Activated CD4-positive, alpha-beta memory T cell treated with anti-CD3 and anti-CD28 coated beads, Interleukin-2, amount 10 ng/mL, durations not matched to agents 7 days and 5 days (primary cell): Measurements from ENCODE around the gene MYOM1. TPM values are rescaled to one million over a fixed set of nuclear protein-coding genes. Genes with fewer than 3 reads are reported as not detected.
A peak's percentile ranks its signal among the peaks of the same experiment; 100 is the strongest.

ENCODE experiments used
- CTCF ChIA-PET: fragments of 350-600 bp; sonication (Branson Sonifier 250); formaldehyde crosslinking; loops from one replicate; lab custom pipeline; 2021; ENCODE audit warnings: antibody characterized with exemption, inconsistent platforms; lab: Charles Lee
- POLR2A ChIA-PET: fragments of 350-600 bp; sonication (Branson Sonifier 250); formaldehyde crosslinking; loops from one replicate; lab custom pipeline; 2021; ENCODE audit warnings: antibody characterized with exemption; lab: Charles Lee
- DNase-seq: peaks from one replicate; pipeline ENCODE4 v3.0.0-alpha.2; 2020
- H3K27ac Mint-ChIP-seq: one replicate; pipeline ENCODE4 v1.8.0; 2021; ENCODE audit warnings: mild to moderate bottlenecking, mixed read lengths
- H3K27me3 Mint-ChIP-seq: one replicate; pipeline ENCODE4 v1.8.0; 2021; ENCODE audit warnings: mixed read lengths
- H3K36me3 Mint-ChIP-seq: one replicate; pipeline ENCODE4 v1.8.0; 2021; ENCODE audit warnings: low read depth, mixed read lengths
- H3K4me1 Mint-ChIP-seq: one replicate; pipeline ENCODE4 v1.8.0; 2021; ENCODE audit warnings: mixed read lengths
- H3K4me3 Mint-ChIP-seq: one replicate; pipeline ENCODE4 v1.8.0; 2021; ENCODE audit warnings: mild to moderate bottlenecking, mixed read lengths
- H3K9me3 Mint-ChIP-seq: one replicate; pipeline ENCODE4 v1.8.0; 2021; ENCODE audit warnings: mixed read lengths
- total RNA-seq, 2 experiments: library from RNA; stranded (reverse); gene quantifications; one replicate each; pipeline ENCODE4 v1.2.3, GENCODE V29; 2021

The MYOM1 gene
- total RNA-seq, 2 experiments from 2014 or later, result 1.7 to 2.4 TPM

GRCh38 chr18:3048820-3049349 is 170.9 kb downstream of the MYOM1 start:
- DNase-seq, result no peak
- H3K27me3 Mint-ChIP-seq, result no peaks in the 10 kb centered on the region
- ChIA-PET CTCF (interaction anchor here (1.2 kb wide), 1 partner anchor 14 kb away, joined by 3 read pairs; no protein-coding TSS in a partner anchor), POLR2A (interaction anchor here (0.6 to 0.9 kb wide), 2 partner anchors 8 to 10 kb away, joined by 3 read pairs; no protein-coding TSS in a partner anchor)
- peaks cover 12% of the 10 kb centered on the region for H3K36me3 Mint-ChIP-seq
- H3K9me3 Mint-ChIP-seq, result peaks cover 8% of the 10 kb centered on the region
- H3K4me3 Mint-ChIP-seq, result no peak overlapping the region
- peaks cover 36% of the 10 kb centered on the region for H3K4me1 Mint-ChIP-seq
- no peak overlapping the region for H3K27ac Mint-ChIP-seq

GRCh38 chr18:3048121-3048520 is 171.6 kb downstream of the MYOM1 start:
- POLR2A ChIA-PET, result interaction anchor here (0.9 kb wide), 1 partner anchor 9 kb away, joined by 3 read pairs; no protein-coding TSS in a partner anchor
- CTCF ChIA-PET, result no interaction called here
- Mint-ChIP-seq H3K27me3 (no peaks in the 10 kb centered on the region), H3K36me3 (peaks cover 6% of the 10 kb centered on the region), H3K27ac (no peak overlapping the region), H3K9me3 (peaks cover 2% of the 10 kb centered on the region), H3K4me1 (peaks cover 30% of the 10 kb centered on the region), H3K4me3 (no peak overlapping the region)
- no peak for DNase-seq

GRCh38 chr18:3046216-3046808 is 173.5 kb downstream of the MYOM1 start:
- Mint-ChIP-seq H3K9me3 (no peaks in the 10 kb centered on the region), H3K27me3 (no peaks in the 10 kb centered on the region), H3K4me3 (no peak overlapping the region), H3K4me1 (peaks cover 17% of the 10 kb centered on the region), H3K36me3 (no peaks in the 10 kb centered on the region), H3K27ac (peak overlapping the region; percentile 45)
- DNase-seq, result no peak
- ChIA-PET CTCF (interaction anchor here (0.8 to 3.5 kb wide), 3 partner anchors 10 to 61 kb away, joined by 3 to 11 read pairs (median 4); no protein-coding TSS in a partner anchor), POLR2A (interaction anchor here (1.1 to 3.0 kb wide), 2 partner anchors 11 to 15 kb away, joined by 3 to 17 read pairs; no protein-coding TSS in a partner anchor)

- POLR2A ChIA-PET, result interaction anchor here (0.7 to 3.0 kb wide), 2 partner anchors 16 to 30 kb away, joined by 3 to 17 read pairs; no protein-coding TSS in a partner anchor
- no peak overlapping the region for H3K4me3 Mint-ChIP-seq
- H3K9me3 Mint-ChIP-seq, result no peaks in the 10 kb centered on the region
- no peaks in the 10 kb centered on the region for H3K27me3 Mint-ChIP-seq
- no peak overlapping the region for H3K27ac Mint-ChIP-seq
- DNase-seq, result no peak
- H3K36me3 Mint-ChIP-seq, result no peaks in the 10 kb centered on the region
- CTCF ChIA-PET, result interaction anchor here (3.5 kb wide), 1 partner anchor 17 kb away, joined by 11 read pairs; no protein-coding TSS in a partner anchor
- peaks cover 18% of the 10 kb centered on the region for H3K4me1 Mint-ChIP-seq
Observed at GRCh38 chr18:3044931-3045698, 174.7 kb downstream of the MYOM1 start.

GRCh38 chr18:3042379-3042778 is 177.4 kb downstream of the MYOM1 start:
- Mint-ChIP-seq H3K9me3 (no peaks in the 10 kb centered on the region), H3K4me1 (peaks cover 31% of the 10 kb centered on the region), H3K27ac (no peak overlapping the region), H3K27me3 (no peaks in the 10 kb centered on the region), H3K4me3 (no peak overlapping the region), H3K36me3 (no peaks in the 10 kb centered on the region)
- no peak for DNase-seq
- POLR2A ChIA-PET, result no interaction called here
- CTCF ChIA-PET, result no interaction called here

- Mint-ChIP-seq H3K27ac (no peak overlapping the region), H3K9me3 (no peaks in the 10 kb centered on the region)
Observed at GRCh38 chr18:3041843-3042242, 177.9 kb downstream of the MYOM1 start.

GRCh38 chr18:3040881-3041280 is 178.9 kb downstream of the MYOM1 start:
- no peak for DNase-seq
- Mint-ChIP-seq H3K36me3 (no peaks in the 10 kb centered on the region), H3K27ac (no peak overlapping the region), H3K4me1 (peaks cover 29% of the 10 kb centered on the region), H3K9me3 (no peaks in the 10 kb centered on the region), H3K27me3 (no peaks in the 10 kb centered on the region), H3K4me3 (no peak overlapping the region)
- ChIA-PET POLR2A (interaction anchor here (1.0 kb wide), 1 partner anchor 21 kb away, joined by 4 read pairs; no protein-coding TSS in a partner anchor), CTCF (interaction anchor here (1.8 kb wide), 1 partner anchor 22 kb away, joined by 5 read pairs; no protein-coding TSS in a partner anchor)

More at GRCh38 chr18:3041843-3042242, 177.9 kb downstream of the MYOM1 start:
- Mint-ChIP-seq H3K27me3 (no peaks in the 10 kb centered on the region), H3K4me1 (peaks cover 32% of the 10 kb centered on the region), H3K36me3 (no peaks in the 10 kb centered on the region), H3K4me3 (no peak overlapping the region)
- CTCF ChIA-PET, result interaction anchor here (0.9 kb wide), 1 partner anchor 48 kb away, joined by 4 read pairs; no protein-coding TSS in a partner anchor
- no peak for DNase-seq
- POLR2A ChIA-PET, result interaction anchor here (1.0 kb wide), 1 partner anchor 20 kb away, joined by 4 read pairs; no protein-coding TSS in a partner anchor

- peaks cover 29% of the 10 kb centered on the region for H3K4me1 Mint-ChIP-seq
- no peak overlapping the region for H3K27ac Mint-ChIP-seq
- ChIA-PET POLR2A (no interaction called here), CTCF (interaction anchor here (1.8 kb wide), 1 partner anchor 22 kb away, joined by 5 read pairs; no protein-coding TSS in a partner anchor)
- no peaks in the 10 kb centered on the region for H3K9me3 Mint-ChIP-seq
- no peaks in the 10 kb centered on the region for H3K27me3 Mint-ChIP-seq
- H3K4me3 Mint-ChIP-seq, result no peak overlapping the region
- H3K36me3 Mint-ChIP-seq, result no peaks in the 10 kb centered on the region
- no peak for DNase-seq
Observed at GRCh38 chr18:3040173-3040572, 179.6 kb downstream of the MYOM1 start.

GRCh38 chr18:3037423-3037915 is 182.3 kb downstream of the MYOM1 start:
- no peak overlapping the region for H3K4me3 Mint-ChIP-seq
- peak; percentile 49 for DNase-seq
- ChIA-PET POLR2A (interaction anchor here (1.1 to 3.3 kb wide), 4 partner anchors 21 to 210 kb away, joined by 3 to 21 read pairs (median 7); partner anchors contain the start of gene MYL12A), CTCF (interaction anchor here (0.7 to 2.5 kb wide), 9 partner anchors 25 to 548 kb away, joined by 3 to 31 read pairs (median 3); no protein-coding TSS in a partner anchor)
- peaks cover 27% of the 10 kb centered on the region for H3K4me1 Mint-ChIP-seq
- peak overlapping the region; percentile 77 for H3K27ac Mint-ChIP-seq
- H3K27me3 Mint-ChIP-seq, result peaks cover 2% of the 10 kb centered on the region
- H3K36me3 Mint-ChIP-seq, result no peaks in the 10 kb centered on the region
- H3K9me3 Mint-ChIP-seq, result no peaks in the 10 kb centered on the region

- ChIA-PET POLR2A (interaction anchor here (1.7 to 3.3 kb wide), 2 partner anchors 24 to 26 kb away, joined by 11 to 21 read pairs; no protein-coding TSS in a partner anchor), CTCF (interaction anchor here (0.7 to 2.5 kb wide), 4 partner anchors 26 to 549 kb away, joined by 3 to 31 read pairs (median 3); no protein-coding TSS in a partner anchor)
- no peak for DNase-seq
- no peaks in the 10 kb centered on the region for H3K9me3 Mint-ChIP-seq
- no peaks in the 10 kb centered on the region for H3K36me3 Mint-ChIP-seq
- no peak overlapping the region for H3K4me3 Mint-ChIP-seq
- H3K27ac Mint-ChIP-seq, result no peak overlapping the region
- peaks cover 27% of the 10 kb centered on the region for H3K4me1 Mint-ChIP-seq
- peaks cover 2% of the 10 kb centered on the region for H3K27me3 Mint-ChIP-seq
Observed at GRCh38 chr18:3036108-3036507, 183.7 kb downstream of the MYOM1 start.

GRCh38 chr18:3035635-3036034 is 184.1 kb downstream of the MYOM1 start:
- H3K27me3 Mint-ChIP-seq, result peaks cover 2% of the 10 kb centered on the region
- no peak overlapping the region for H3K27ac Mint-ChIP-seq
- POLR2A ChIA-PET, result interaction anchor here (3.3 kb wide), 1 partner anchor 27 kb away, joined by 21 read pairs; no protein-coding TSS in a partner anchor
- H3K4me3 Mint-ChIP-seq, result no peak overlapping the region
- peaks cover 27% of the 10 kb centered on the region for H3K4me1 Mint-ChIP-seq
- CTCF ChIA-PET, result interaction anchor here (1.5 kb wide), 1 partner anchor 93 kb away, joined by 5 read pairs; no protein-coding TSS in a partner anchor
- H3K36me3 Mint-ChIP-seq, result no peaks in the 10 kb centered on the region
- H3K9me3 Mint-ChIP-seq, result no peaks in the 10 kb centered on the region
- DNase-seq, result no peak

GRCh38 chr18:3032721-3033120 is 187.0 kb downstream of the MYOM1 start:
- DNase-seq, result no peak
- Mint-ChIP-seq H3K4me3 (no peak overlapping the region), H3K4me1 (peaks cover 12% of the 10 kb centered on the region), H3K9me3 (no peaks in the 10 kb centered on the region), H3K27me3 (peaks cover 2% of the 10 kb centered on the region), H3K27ac (no peak overlapping the region), H3K36me3 (no peaks in the 10 kb centered on the region)
- ChIA-PET POLR2A (no interaction called here), CTCF (no interaction called here)
